A549 (cell line): Measurements from ENCODE around the gene MAMDC4. TPM values are rescaled to one million over a fixed set of nuclear protein-coding genes. Genes with fewer than 3 reads are reported as not detected.
A peak's percentile ranks its signal among the peaks of the same experiment; 100 is the strongest.

ENCODE experiments used
- BCL3 ChIP-seq: fragments of >200 bp; sonication (Bioruptor Twin); formaldehyde crosslinking; IDR thresholded peaks from 3 replicates; pipeline ENCODE4 v1.6.1; 2016
- CBX8 ChIP-seq: fragments of 200-600 bp; sonication (generic); IDR thresholded peaks from 2 replicates; pipeline ENCODE4 v1.6.1; 2016
- CEBPB ChIP-seq, 2 experiments: fragments of >200 bp in 1 of 2; sonication (Bioruptor Twin) in 1 of 2; formaldehyde crosslinking in 1 of 2; IDR thresholded peaks; 2 replicates each; pipeline ENCODE4 v1.6.1; 2012 to 2016
- CHD4 ChIP-seq: fragments of 200-600 bp; sonication (generic); IDR thresholded peaks from 2 replicates; pipeline ENCODE4 v1.6.1; 2016; ENCODE audit warnings: antibody characterized with exemption, mild to moderate bottlenecking, borderline replicate concordance
- CTCF ChIP-seq: fragments of >200 bp; sonication (Bioruptor Twin); formaldehyde crosslinking; IDR thresholded peaks from 3 replicates; pipeline ENCODE4 v1.5.1; 2016
- EHF ChIP-seq: fragments of 250-450 bp; sonication (Bioruptor Pico); IDR thresholded peaks from 2 replicates; pipeline ENCODE4 v1.5.0; 2020; ENCODE audit warnings: mild to moderate bottlenecking
- EHMT2 ChIP-seq: fragments of 200-600 bp; sonication (generic); IDR thresholded peaks from 2 replicates; pipeline ENCODE4 v1.6.1; 2016; ENCODE audit warnings: antibody characterized with exemption, low read depth, mild to moderate bottlenecking, moderate library complexity
- ELK1 ChIP-seq: fragments of 150-350 bp; IDR thresholded peaks from 2 replicates; pipeline ENCODE4 v1.6.1; 2014; ENCODE audit warnings: low read depth, mild to moderate bottlenecking, low read length
- EP300 ChIP-seq, 2 experiments: fragments of >200 bp; sonication (Bioruptor Twin); formaldehyde crosslinking; IDR thresholded peaks; 2 replicates in 1 of 2; 3 replicates in 1 of 2; pipeline ENCODE4 v1.6.1; 2016 to 2017
- ESRRA ChIP-seq: fragments of 150-350 bp; IDR thresholded peaks from 2 replicates; pipeline ENCODE4 v1.6.1; 2014; ENCODE audit warnings: mild to moderate bottlenecking, low read length, borderline replicate concordance
- FOSB ChIP-seq: fragments of 250-450 bp; sonication (Bioruptor Pico); IDR thresholded peaks from 2 replicates; pipeline ENCODE4 v1.5.0; 2020; ENCODE audit warnings: mild to moderate bottlenecking, moderate library complexity
- FOXS1 ChIP-seq: fragments of 250-450 bp; sonication (Bioruptor Pico); IDR thresholded peaks from 2 replicates; pipeline ENCODE4 v1.5.0; 2020; ENCODE audit warnings: mild to moderate bottlenecking, moderate library complexity
- HDAC2 ChIP-seq: fragments of 200-600 bp; sonication (generic); IDR thresholded peaks from 2 replicates; pipeline ENCODE4 v1.6.1; 2016
- HEYL ChIP-seq: fragments of 250-450 bp; sonication (Bioruptor Pico); IDR thresholded peaks from 2 replicates; pipeline ENCODE4 v1.8.0; 2021; ENCODE audit warnings: mild to moderate bottlenecking, moderate library complexity
- HMGXB4 ChIP-seq: fragments of 250-450 bp; sonication (Bioruptor Pico); IDR thresholded peaks from 2 replicates; pipeline ENCODE4 v1.5.0; 2021; ENCODE audit warnings: mild to moderate bottlenecking, moderate library complexity, borderline replicate concordance
- HOXB13 ChIP-seq: fragments of 250-450 bp; sonication (Bioruptor Pico); IDR thresholded peaks from 2 replicates; pipeline ENCODE4 v1.5.0; 2020; ENCODE audit warnings: low read depth, mild to moderate bottlenecking, moderate library complexity
- JUN ChIP-seq, 2 experiments: fragments of >200 bp; sonication (Bioruptor Twin); formaldehyde crosslinking; IDR thresholded peaks; 2 replicates in 1 of 2; 3 replicates in 1 of 2; pipeline ENCODE4 v1.6.1; 2016 to 2017
- JUNB ChIP-seq: fragments of >200 bp; sonication (Bioruptor Twin); formaldehyde crosslinking; IDR thresholded peaks from 2 replicates; pipeline ENCODE4 v1.6.1; 2016
- MAFK ChIP-seq: fragments of 450-650 bp; IDR thresholded peaks from 2 replicates; pipeline ENCODE4 v1.6.1; 2014; ENCODE audit not compliant: partially characterized antibody
- MAX ChIP-seq: IDR thresholded peaks from 2 replicates; pipeline ENCODE4 v1.6.1; 2012
- MAZ ChIP-seq: fragments of 150-350 bp; IDR thresholded peaks from 2 replicates; pipeline ENCODE4 v1.6.1; 2014; ENCODE audit warnings: antibody characterized with exemption, low read depth, low read length, borderline replicate concordance
- MYC ChIP-seq: IDR thresholded peaks from 2 replicates; pipeline ENCODE4 v1.6.1; 2012; ENCODE audit warnings: mild to moderate bottlenecking, inconsistent platforms, low read length, improper control_type of control experiment, borderline replicate concordance
- NPAS2 ChIP-seq: fragments of 250-450 bp; sonication (Bioruptor Pico); IDR thresholded peaks from 2 replicates; pipeline ENCODE4 v1.8.0; 2022; ENCODE audit warnings: mild to moderate bottlenecking, moderate library complexity, borderline replicate concordance
- NR3C1 ChIP-seq: fragments of >200 bp; sonication (Bioruptor Twin); formaldehyde crosslinking; IDR thresholded peaks from 3 replicates; pipeline ENCODE4 v1.6.1; 2017
- POLR2A ChIP-seq: IDR thresholded peaks from 2 replicates; pipeline ENCODE4 v1.6.1; 2012; ENCODE audit warnings: mild to moderate bottlenecking, low read length
- RAD21 ChIP-seq, 2 experiments: fragments of >200 bp in 1 of 2; sonication (Bioruptor Twin) in 1 of 2; formaldehyde crosslinking in 1 of 2; IDR thresholded peaks in 1 of 2; conservative IDR thresholded peaks in 1 of 2; 2 replicates in 1 of 2; 3 replicates in 1 of 2; pipeline ENCODE4 v1.6.1; 2012 to 2018; ENCODE audit warnings: inconsistent platforms in 1 of 2
- RCOR1 ChIP-seq: fragments of 150-350 bp; IDR thresholded peaks from 2 replicates; pipeline ENCODE4 v1.6.1; 2014; ENCODE audit warnings: antibody characterized with exemption, low read length, low read depth
- REST ChIP-seq: fragments of 200-600 bp; sonication (generic); IDR thresholded peaks from 2 replicates; pipeline ENCODE4 v1.6.1; 2016; ENCODE audit warnings: antibody characterized with exemption, mild to moderate bottlenecking, moderate library complexity
- RFX5 ChIP-seq: fragments of 450-650 bp; IDR thresholded peaks from 2 replicates; pipeline ENCODE4 v1.7.1; 2014; ENCODE audit warnings: antibody characterized with exemption, mild to moderate bottlenecking, moderate library complexity
- RNF2 ChIP-seq: fragments of 200-600 bp; sonication (generic); IDR thresholded peaks from 2 replicates; pipeline ENCODE4 v1.6.1; 2016; ENCODE audit warnings: low read depth, mild to moderate bottlenecking, antibody characterized with exemption, moderate library complexity, borderline replicate concordance
- SMC3 ChIP-seq: fragments of >200 bp; sonication (Bioruptor Twin); formaldehyde crosslinking; IDR thresholded peaks from 3 replicates; pipeline ENCODE4 v1.6.1; 2018; ENCODE audit warnings: inconsistent platforms
- TP53 ChIP-seq: fragments of 250-450 bp; sonication (Bioruptor Pico); IDR thresholded peaks from 2 replicates; pipeline ENCODE4 v1.5.0; 2021; ENCODE audit warnings: mild to moderate bottlenecking, moderate library complexity
- ZSCAN20 ChIP-seq: fragments of 250-450 bp; sonication (Bioruptor Pico); IDR thresholded peaks from 2 replicates; pipeline ENCODE4 v1.8.0; 2022; ENCODE audit warnings: mild to moderate bottlenecking, moderate library complexity
- polyA plus RNA-seq, 4 experiments: library from polyadenylated mRNA; depleted of rRNA in 3 of 4; stranded (reverse); fragments of >200 nt; fragmentation: RNase III in 1 of 4; extraction: RNeasy Plus Mini Kit Qiagen cat#74134 plus additional on column Dnase treatment in 1 of 4; gene quantifications; 2 replicates in 3 of 4; 3 replicates in 1 of 4; pipeline ENCODE4 v1.2.3, GENCODE V29; 2011 to 2017

MAMDC4 gene
- polyA plus RNA-seq, 2 of the 4 experiments (the other 2 are of a cell fraction) = 1.3 to 7.3 TPM

- TF ChIP-seq REST = no peak
- no peak for TF ChIP-seq MAZ
- no peak for TF ChIP-seq CHD4
- TF ChIP-seq JUN (IDR thresholded peaks at IDR 0.05) = peak; percentile 65 to 91; a peak in 4 of 5 replicates
- TF ChIP-seq MAX = peak; percentile 87
- TF ChIP-seq NR3C1 = no peak
- peak; percentile 61 to 88; a peak in 3 of 4 replicates for TF ChIP-seq CEBPB (IDR thresholded peaks at IDR 0.05)
- no peak for TF ChIP-seq RNF2
- no peak for TF ChIP-seq HDAC2
- TF ChIP-seq HMGXB4 (CRISPR knock-in tag) = no peak
- no peak for TF ChIP-seq FOSB (CRISPR knock-in tag)
- 0 out of 5 replicates have a peak, but pooled peaks of 1 of the 2 experiments have one; percentile 17 for TF ChIP-seq RAD21 (conservative IDR thresholded peaks at IDR 0.05 in 1 of 2, IDR thresholded peaks at IDR 0.05 in 1 of 2)
- TF ChIP-seq HEYL (CRISPR knock-in tag) = no peak
- no peak for TF ChIP-seq EP300 (IDR thresholded peaks at IDR 0.05)
- no peak for TF ChIP-seq FOXS1 (CRISPR knock-in tag)
- TF ChIP-seq EHF (CRISPR knock-in tag) = no peak
- peak; percentile 83; the same call in 2 of the 3 replicates for TF ChIP-seq BCL3
- TF ChIP-seq POLR2A = peak; percentile 72
- no peak for TF ChIP-seq CBX8
- no peak for TF ChIP-seq ESRRA
- no peak for TF ChIP-seq SMC3
- TF ChIP-seq RFX5 = peak; percentile 35; the same call in 1 of the 2 replicates
- no peak for TF ChIP-seq NPAS2 (CRISPR knock-in tag)
- TF ChIP-seq TP53 (CRISPR knock-in tag) = no peak
- TF ChIP-seq JUNB = no peak
- TF ChIP-seq ELK1 = no peak
- no peak for TF ChIP-seq CTCF
- TF ChIP-seq EHMT2 = no peak
- TF ChIP-seq MAFK = no peak
- no peak; the same call in 1 of the 2 replicates for TF ChIP-seq MYC
- no peak for TF ChIP-seq RCOR1
- TF ChIP-seq HOXB13 (CRISPR knock-in tag) = no peak
- TF ChIP-seq ZSCAN20 (CRISPR knock-in tag) = no peak
Observed at GRCh38 chr9:136849038-136849959, 2.8 kb upstream of the MAMDC4 start, which contains the start of gene PHPT1 (continued).
